Heart left ventricle (tissue), 16 donors: ENCODE results near the gene BORCS8. TPM values are rescaled to one million over a fixed set of nuclear protein-coding genes. Genes with fewer than 3 reads are reported as not detected.

ENCODE experiments used
- ATAC-seq, 4 donors: fragments of 200-7000 bp; cut with Tn5 transposase; one replicate each; pipeline ENCODE4 v1.9.1; 2020 to 2022; ENCODE audit warnings: moderate library complexity in 4 of 4, mild to moderate bottlenecking in 3 of 4, moderate number of reproducible peaks in 1 of 4
- DNase-seq, 5 donors: peaks; one replicate each; pipeline ENCODE4 v3.0.0-alpha.2; 2020
- H3K27ac ChIP-seq, 12 donors: fragments of 200-600 bp; sonication (generic) in 4 of 12; one replicate each; pipeline versions ENCODE4 v1.5.0 to v1.8.0; 2016 to 2022; ENCODE audit warnings: mild to moderate bottlenecking in 2 of 12
- H3K27me3 ChIP-seq, 9 donors: fragments of 200-600 bp; sonication (generic) in 2 of 9; one replicate each; pipeline versions ENCODE4 v1.5.1 to v1.8.0; 2016 to 2022; ENCODE audit warnings: mild to moderate bottlenecking in 3 of 9
- H3K36me3 ChIP-seq, 9 donors: fragments of 200-600 bp; sonication (generic) in 2 of 9; one replicate each; pipeline versions ENCODE4 v1.5.0 to v1.8.0; 2018 to 2022; ENCODE audit warnings: mild to moderate bottlenecking in 2 of 9
- H3K4me1 ChIP-seq, 12 donors: fragments of 200-600 bp; sonication (generic) in 4 of 12; one replicate each; pipeline versions ENCODE4 v1.5.0 to v1.8.0; 2016 to 2022; ENCODE audit warnings: mild to moderate bottlenecking in 3 of 12
- H3K4me3 ChIP-seq, 12 donors: fragments of 200-600 bp; sonication (generic) in 4 of 12; one replicate each; pipeline versions ENCODE4 v1.5.0 to v1.8.0; 2017 to 2022; ENCODE audit warnings: mild to moderate bottlenecking in 9 of 12, moderate library complexity in 4 of 12
- H3K9me3 ChIP-seq, 12 donors: fragments of 200-600 bp; sonication (generic) in 4 of 12; one replicate each; pipeline versions ENCODE4 v1.5.0 to v1.8.0; 2016 to 2022; ENCODE audit warnings: mild to moderate bottlenecking in 1 of 12
- CTCF ChIP-seq, 12 donors: fragments of 200-600 bp; sonication (generic) in 4 of 12; IDR thresholded peaks; one replicate each; pipeline versions ENCODE4 v1.5.0 to v1.8.0; 2018 to 2022; ENCODE audit warnings: antibody characterized with exemption in 12 of 12, mild to moderate bottlenecking in 5 of 12
- POLR2A ChIP-seq, 2 donors: fragments of 450-650 bp; IDR thresholded peaks; one replicate each; pipeline ENCODE4 v1.6.1; 2017; ENCODE audit warnings: antibody characterized with exemption in 2 of 2, mild to moderate bottlenecking in 2 of 2, moderate library complexity in 2 of 2
- WGBS, 4 donors: extraction: QIAGEN DNeasy Blood & Tissue Kit in 2 of 4; methylation state at CpG; one replicate each; pipeline versions ENCODE4 v1.1.5 to v1.1.7; 2013 to 2018; 5-methylcytosine and 5-hydroxymethylcytosine counted together
- intact Hi-C, 10 donors: fragments of 100-400 bp; cut with DNase I; formaldehyde crosslinking; loops; one replicate each; pipeline versions ENCODE4 v1.11.1 to v1.14.2; 2022
- polyA plus RNA-seq, 2 donors: library from polyadenylated mRNA; stranded (reverse); fragments of 200-250 nt; gene quantifications; one replicate each; pipeline ENCODE4 v1.2.3, GENCODE V29; 2013
- total RNA-seq, 9 donors: library from RNA; depleted of rRNA in 2 of 9; stranded (reverse); fragments of >200 nt in 2 of 9; fragmentation: NEBNext Ultra II Directional in 3 of 9; extraction: Animal tissue kit (Norgen Biotek cat#: 25700) in 3 of 9; gene quantifications; one replicate each; pipeline versions ENCODE4 v1.1.0 to v1.2.4, GENCODE V29; 2016 to 2023
- donor health status: ischemic (EF 13 %, LVEDD 7.1; RV severe dilation, severe dysfunction).
- donor health status: healthy with polysubstance abuse.
- donor health status: DM: no; HTN: yes; CAD: no.
- donor health status: DM: no; HTN: no; CAD: no.
- donor health status: ischemic (EF 25% LVEDD 6.9; RV normal size, moderate dysfunction).
- donor health status: ischemic (EF 25% LVEDD 5.7; RV mildly dilated, moderate dysfunction).
- donor health status: healthy.
- donor health status: DM: yes; HTN: yes; CAD: no.
- donor health status: ischemic (EF 35%, LVEDD 5.7; RV mildly dilated, moderate dysfunction).
- donor health status: nonischemic (EF 11% LVEDD 7.7; RV severe dilation, severe dysfunction).
- donor health status: DM: yes; HTN: yes; CAD: no.
- donor health status: PGD.
- donor health status: ischemic (EF 29% LVEDD 5.4; RV normal size, mild dysfunction).
- donor health status: nonischemic (EF 23%, LVEDD 6.1; RV moderate dilation, normal function).

Gene BORCS8
- total and polyA plus RNA-seq, 11 donors: 14.4 to 28.9 (median 22.7) TPM

- H3K9me3 ChIP-seq: no peaks in the 10 kb centered on the region
- H3K4me3 ChIP-seq: no peak overlapping the region
- peaks cover 0 to 11% (median 4%) of the 10 kb centered on the region in 12 donors for H3K4me1 ChIP-seq
- H3K36me3 ChIP-seq: no peaks in the 10 kb centered on the region
- DNase-seq (no peak), ATAC-seq (no peak)
- TF ChIP-seq POLR2A (IDR thresholded peaks at IDR 0.05): no peak
- TF ChIP-seq CTCF (IDR thresholded peaks at IDR 0.05): no peak
- H3K27me3 ChIP-seq: peaks cover 18 to 58% (median 33%) of the 10 kb centered on the region in 9 donors
- WGBS, 4 donors: 78 to 91% (median 82%) methylated on average over 5 of the region's 5 CpGs
- intact Hi-C loops: no loop called here
- H3K27ac ChIP-seq: no peak overlapping the region
Observed at GRCh38 chr19:19226204-19226603, 34.3 kb upstream of the BORCS8 start.

- Histone ChIP-seq H3K9me3 (no peaks in the 10 kb centered on the region), H3K4me3 (peak overlapping the region in 11 of 12 donors; percentile 14 to 56 (median 39)), H3K36me3 (no peaks in the 10 kb centered on the region), H3K27me3 (peaks cover 18 to 60% (median 35%) of the 10 kb centered on the region in 9 donors), H3K27ac (no peak overlapping the region), H3K4me1 (peaks cover 0 to 11% (median 4%) of the 10 kb centered on the region in 12 donors)
- WGBS, 4 donors: 1 to 3% (median 2%) methylated on average over 23 to 59 of the region's 59 CpGs
- TF ChIP-seq CTCF (IDR thresholded peaks at IDR 0.05) (peak; percentile 34 to 68 (median 52)), POLR2A (IDR thresholded peaks at IDR 0.05) (no peak)
- ATAC-seq: peak in 3 of 4 donors; percentile 50 to 71 (median 54)
- peak; percentile 37 to 83 (median 51) for DNase-seq
- intact Hi-C loops: loop anchor here in 1 of 10 donors (2.0 kb wide), 1 partner anchor 78 kb away; no protein-coding TSS in a partner anchor
Observed at GRCh38 chr19:19224852-19225494, 33.0 kb upstream of the BORCS8 start.

GRCh38 chr19:19224150-19224851 is 32.3 kb upstream of the BORCS8 start:
- no peak for DNase-seq
- 58 to 66% (median 62%) methylated on average over 12 to 17 of the region's 17 CpGs for WGBS, 4 donors
- Histone ChIP-seq H3K4me3 (peak overlapping the region in 6 of 12 donors; percentile 33 to 56 (median 43)), H3K27ac (no peak overlapping the region), H3K9me3 (no peaks in the 10 kb centered on the region), H3K4me1 (peaks cover 0 to 11% (median 4%) of the 10 kb centered on the region in 12 donors), H3K27me3 (peaks cover 18 to 60% (median 35%) of the 10 kb centered on the region in 9 donors), H3K36me3 (no peaks in the 10 kb centered on the region)
- no peak for ATAC-seq
- intact Hi-C loops: loop anchor here in 1 of 10 donors (2.0 kb wide), 1 partner anchor 78 kb away; no protein-coding TSS in a partner anchor
- TF ChIP-seq CTCF (IDR thresholded peaks at IDR 0.05): no peak
- no peak for TF ChIP-seq POLR2A (IDR thresholded peaks at IDR 0.05)

- ATAC-seq: no peak
Observed at GRCh38 chr19:19223636-19224035, 31.7 kb upstream of the BORCS8 start.

More at GRCh38 chr19:19223636-19224035, 31.7 kb upstream of the BORCS8 start:
- H3K27me3 ChIP-seq: peaks cover 18 to 60% (median 35%) of the 10 kb centered on the region in 9 donors
- 84 to 91% (median 88%) methylated on average over 6 of the region's 6 CpGs for WGBS, 4 donors
- intact Hi-C loops: loop anchor here in 1 of 10 donors (2.0 kb wide), 1 partner anchor 77 kb away; no protein-coding TSS in a partner anchor
- H3K4me1 ChIP-seq: peaks cover 0 to 11% (median 4%) of the 10 kb centered on the region in 12 donors
- H3K36me3 ChIP-seq: no peaks in the 10 kb centered on the region
- no peaks in the 10 kb centered on the region for H3K9me3 ChIP-seq
- no peak for TF ChIP-seq POLR2A (IDR thresholded peaks at IDR 0.05)
- TF ChIP-seq CTCF (IDR thresholded peaks at IDR 0.05): no peak
- no peak for DNase-seq
- no peak overlapping the region for H3K27ac ChIP-seq
- H3K4me3 ChIP-seq: no peak overlapping the region
